Mammary epithelial cell (primary cell): ENCODE results near the gene OPHN1.

Experiments
- CTCF ChIP-seq, 2 donors: IDR thresholded peaks in 1 of 2; conservative IDR thresholded peaks in 1 of 2; 2 replicates each; pipeline ENCODE4 v1.5.1; 2011 to 2012; ENCODE audit warnings: inconsistent platforms in 2 of 2, low read length in 2 of 2, mild to moderate bottlenecking in 2 of 2, control low read depth in 1 of 2, low read depth in 1 of 2; ENCODE audit not compliant: insufficient read depth in 1 of 2; ENCODE audit errors: extremely low read depth in 1 of 2
- EZH2 ChIP-seq: IDR thresholded peaks from 2 replicates; pipeline ENCODE4 v1.6.1; 2012; ENCODE audit warnings: low read length, inconsistent platforms, borderline replicate concordance

GRCh38 chrX:68398291-68398690, 35.0 kb downstream of the OPHN1 start:
- TF ChIP-seq CTCF (conservative IDR thresholded peaks at IDR 0.05 in 1 of 2, IDR thresholded peaks at IDR 0.05 in 1 of 2; ENCODE audit: extremely low read depth in 1 of 2, insufficient read depth in 1 of 2, low read depth in 1 of 2, low read length in 2 of 2) (no peak), EZH2 (no peak)
